Osteoblast (primary cell): Measurements from ENCODE around the gene CNPPD1. TPM values are rescaled to one million over a fixed set of nuclear protein-coding genes. Genes with fewer than 3 reads are reported as not detected.

Experiments used
- DNase-seq: peaks from one replicate; pipeline ENCODE4 v3.0.0; 2011; ENCODE audit warnings: low spot score, mixed read lengths; ENCODE audit not compliant: insufficient read length; ENCODE audit errors: missing footprints
- H2AFZ ChIP-seq: 2 replicates; pipeline ENCODE4 v1.6.0; 2011; ENCODE audit warnings: mild to moderate bottlenecking, low read length
- H3K27ac ChIP-seq: 2 replicates; pipeline ENCODE4 v1.5.1; 2011; ENCODE audit warnings: mild to moderate bottlenecking, low read depth, low read length, moderate library complexity
- H3K27me3 ChIP-seq: 2 replicates; pipeline ENCODE4 v1.6.0; 2012; ENCODE audit warnings: mild to moderate bottlenecking, control low read depth, inconsistent platforms, low read length, moderate library complexity; ENCODE audit not compliant: insufficient read depth
- H3K36me3 ChIP-seq: 2 replicates; pipeline ENCODE4 v1.5.1; 2011; ENCODE audit warnings: mild to moderate bottlenecking, low read length, control low read depth, moderate library complexity; ENCODE audit not compliant: insufficient read depth
- H3K4me1 ChIP-seq: 2 replicates; pipeline ENCODE4 v1.5.1; 2011; ENCODE audit warnings: mild to moderate bottlenecking, low read length, control low read depth, moderate library complexity; ENCODE audit not compliant: insufficient read depth
- H3K4me2 ChIP-seq: 2 replicates; pipeline ENCODE4 v1.6.0; 2011; ENCODE audit warnings: mild to moderate bottlenecking, low read length; ENCODE audit not compliant: insufficient read depth
- H3K4me3 ChIP-seq: fragments of 200-600 bp; sonication (generic); 3 replicates; pipeline ENCODE4 v1.5.1; 2012; ENCODE audit warnings: mild to moderate bottlenecking, low read length, inconsistent platforms; ENCODE audit not compliant: insufficient read depth
- H3K79me2 ChIP-seq: 2 replicates; pipeline ENCODE4 v1.6.0; 2012; ENCODE audit warnings: mild to moderate bottlenecking, low read length, control low read depth, inconsistent platforms; ENCODE audit not compliant: insufficient read depth
- H3K9me3 ChIP-seq: 2 replicates; pipeline ENCODE4 v1.5.1; 2011; ENCODE audit warnings: low read depth, low read length, control low read depth
- H4K20me1 ChIP-seq: 2 replicates; pipeline ENCODE4 v1.6.0; 2012; ENCODE audit warnings: mild to moderate bottlenecking, low read length, control low read depth; ENCODE audit not compliant: insufficient read depth
- total RNA-seq: library from RNA; depleted of rRNA; stranded (reverse); fragments of >200 nt; gene quantifications from 2 replicates; pipeline ENCODE4 v1.2.3, GENCODE V29; 2012
- TF ChIP-seq, protein P1 (sequence below): IDR thresholded peaks from 2 replicates; pipeline ENCODE4 v1.5.1; 2011; ENCODE audit warnings: mild to moderate bottlenecking, low read depth, low read length, moderate library complexity; ENCODE audit errors: extremely low read depth

Gene CNPPD1
- total RNA-seq, 1 donor = 26.1 TPM

DNA sequence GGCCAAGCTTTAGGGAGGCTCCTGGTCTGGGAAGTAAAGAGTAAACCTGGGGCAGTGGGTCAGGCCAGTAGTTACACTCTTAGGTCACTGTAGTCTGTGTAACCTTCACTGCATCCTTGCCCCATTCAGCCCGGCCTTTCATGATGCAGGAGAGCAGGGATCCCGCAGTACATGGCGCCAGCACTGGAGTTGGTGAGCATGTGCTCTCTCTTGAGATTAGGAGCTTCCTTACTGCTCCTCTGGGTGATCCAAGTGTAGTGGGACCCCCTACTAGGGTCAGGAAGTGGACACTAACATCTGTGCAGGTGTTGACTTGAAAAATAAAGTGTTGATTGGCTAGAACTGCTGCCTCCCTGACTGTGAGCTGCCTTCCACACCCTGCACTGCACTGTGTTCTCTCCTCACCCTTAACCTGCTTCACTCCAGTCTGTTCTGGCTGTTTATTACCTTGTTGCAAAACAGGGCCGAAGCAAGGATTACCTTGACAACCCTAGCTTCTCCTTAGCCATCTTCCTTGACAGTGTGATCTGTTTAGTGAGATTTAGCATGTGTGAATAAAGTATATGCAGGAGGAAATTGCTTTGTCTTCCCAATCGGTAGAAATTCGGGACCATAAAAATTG, 6.5 kb upstream of the CNPPD1 start:
- H3K27ac ChIP-seq = no peak overlapping the region
- H3K4me2 ChIP-seq = no peak overlapping the region
- TF ChIP-seq, protein P1, sequence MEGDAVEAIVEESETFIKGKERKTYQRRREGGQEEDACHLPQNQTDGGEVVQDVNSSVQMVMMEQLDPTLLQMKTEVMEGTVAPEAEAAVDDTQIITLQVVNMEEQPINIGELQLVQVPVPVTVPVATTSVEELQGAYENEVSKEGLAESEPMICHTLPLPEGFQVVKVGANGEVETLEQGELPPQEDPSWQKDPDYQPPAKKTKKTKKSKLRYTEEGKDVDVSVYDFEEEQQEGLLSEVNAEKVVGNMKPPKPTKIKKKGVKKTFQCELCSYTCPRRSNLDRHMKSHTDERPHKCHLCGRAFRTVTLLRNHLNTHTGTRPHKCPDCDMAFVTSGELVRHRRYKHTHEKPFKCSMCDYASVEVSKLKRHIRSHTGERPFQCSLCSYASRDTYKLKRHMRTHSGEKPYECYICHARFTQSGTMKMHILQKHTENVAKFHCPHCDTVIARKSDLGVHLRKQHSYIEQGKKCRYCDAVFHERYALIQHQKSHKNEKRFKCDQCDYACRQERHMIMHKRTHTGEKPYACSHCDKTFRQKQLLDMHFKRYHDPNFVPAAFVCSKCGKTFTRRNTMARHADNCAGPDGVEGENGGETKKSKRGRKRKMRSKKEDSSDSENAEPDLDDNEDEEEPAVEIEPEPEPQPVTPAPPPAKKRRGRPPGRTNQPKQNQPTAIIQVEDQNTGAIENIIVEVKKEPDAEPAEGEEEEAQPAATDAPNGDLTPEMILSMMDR = no peak
- H3K9me3 ChIP-seq = no peaks in the 10 kb centered on the region
- peaks cover 10% of the 10 kb centered on the region for H3K4me1 ChIP-seq
- H3K79me2 ChIP-seq = peaks cover 31% of the 10 kb centered on the region
- H2AFZ ChIP-seq = no peak overlapping the region
- no peak for DNase-seq
- H3K4me3 ChIP-seq = no peak overlapping the region
- peaks cover 49% of the 10 kb centered on the region for H3K36me3 ChIP-seq
- no peaks in the 10 kb centered on the region for H3K27me3 ChIP-seq
- peaks cover 14% of the 10 kb centered on the region for H4K20me1 ChIP-seq

- H3K9me3 ChIP-seq = no peaks in the 10 kb centered on the region
- peaks cover 12% of the 10 kb centered on the region for H3K4me1 ChIP-seq
- H3K36me3 ChIP-seq = peaks cover 49% of the 10 kb centered on the region
- H3K27me3 ChIP-seq = no peaks in the 10 kb centered on the region
- no peak overlapping the region for H3K4me3 ChIP-seq
- TF ChIP-seq, protein P1 = no peak
- no peak overlapping the region for H3K27ac ChIP-seq
- H2AFZ ChIP-seq = no peak overlapping the region
- H4K20me1 ChIP-seq = peaks cover 14% of the 10 kb centered on the region
- H3K4me2 ChIP-seq = no peak overlapping the region
- no peak for DNase-seq
- H3K79me2 ChIP-seq = peaks cover 32% of the 10 kb centered on the region
Measured at GRCh38 chr2:219182331-219183150, 5.8 kb upstream of the CNPPD1 start.

- Histone ChIP-seq H3K4me3 (no peak overlapping the region), H2AFZ (no peak overlapping the region), H3K36me3 (peaks cover 49% of the 10 kb centered on the region), H4K20me1 (peaks cover 14% of the 10 kb centered on the region), H3K4me1 (peaks cover 16% of the 10 kb centered on the region), H3K27ac (no peak overlapping the region), H3K9me3 (no peaks in the 10 kb centered on the region), H3K27me3 (no peaks in the 10 kb centered on the region), H3K79me2 (peaks cover 32% of the 10 kb centered on the region), H3K4me2 (no peak overlapping the region)
- no peak for DNase-seq
- TF ChIP-seq, protein P1 = no peak
Measured at GRCh38 chr2:219181531-219181930, 4.8 kb upstream of the CNPPD1 start.

DNA sequence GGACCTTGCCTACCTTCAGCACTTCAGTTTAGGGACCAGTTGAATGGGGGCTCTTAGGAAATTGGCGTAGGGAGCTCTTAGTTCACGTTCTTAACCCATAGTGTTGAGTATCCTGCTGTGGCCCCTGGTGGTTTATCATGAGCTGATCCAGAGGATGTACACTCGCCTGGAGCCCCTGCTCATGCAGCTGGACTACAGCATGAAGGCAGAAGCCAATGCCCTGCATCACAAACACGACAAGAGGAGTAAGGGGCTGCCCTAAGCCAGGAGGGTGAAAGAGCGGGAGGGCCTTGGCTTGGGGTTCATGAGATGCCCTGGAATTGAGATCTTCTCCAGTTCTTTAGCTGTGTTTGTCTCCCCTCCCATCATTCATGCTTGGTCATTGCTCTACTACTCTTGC, 4.2 kb upstream of the CNPPD1 start:
- Histone ChIP-seq H3K27me3 (no peaks in the 10 kb centered on the region), H2AFZ (no peak overlapping the region), H3K79me2 (peaks cover 38% of the 10 kb centered on the region), H3K4me2 (no peak overlapping the region), H4K20me1 (peaks cover 14% of the 10 kb centered on the region), H3K4me1 (peaks cover 17% of the 10 kb centered on the region), H3K36me3 (peaks cover 49% of the 10 kb centered on the region), H3K9me3 (no peaks in the 10 kb centered on the region), H3K27ac (no peak overlapping the region), H3K4me3 (no peak overlapping the region)
- no peak for DNase-seq
- TF ChIP-seq, protein P1 = no peak
